Measurements from ENCODE around the gene MTCH1. TPM values are rescaled to one million over a fixed set of nuclear protein-coding genes. Genes with fewer than 3 reads are reported as not detected.
"Not testable (repeated sequence)": the region's sequence is repeated elsewhere in the genome, so short reads cannot be mapped to it uniquely, and the experiment has no call there.

The MTCH1 gene
- total RNA-seq, 1 donor from 2014 or later, result 154 TPM

DNA sequence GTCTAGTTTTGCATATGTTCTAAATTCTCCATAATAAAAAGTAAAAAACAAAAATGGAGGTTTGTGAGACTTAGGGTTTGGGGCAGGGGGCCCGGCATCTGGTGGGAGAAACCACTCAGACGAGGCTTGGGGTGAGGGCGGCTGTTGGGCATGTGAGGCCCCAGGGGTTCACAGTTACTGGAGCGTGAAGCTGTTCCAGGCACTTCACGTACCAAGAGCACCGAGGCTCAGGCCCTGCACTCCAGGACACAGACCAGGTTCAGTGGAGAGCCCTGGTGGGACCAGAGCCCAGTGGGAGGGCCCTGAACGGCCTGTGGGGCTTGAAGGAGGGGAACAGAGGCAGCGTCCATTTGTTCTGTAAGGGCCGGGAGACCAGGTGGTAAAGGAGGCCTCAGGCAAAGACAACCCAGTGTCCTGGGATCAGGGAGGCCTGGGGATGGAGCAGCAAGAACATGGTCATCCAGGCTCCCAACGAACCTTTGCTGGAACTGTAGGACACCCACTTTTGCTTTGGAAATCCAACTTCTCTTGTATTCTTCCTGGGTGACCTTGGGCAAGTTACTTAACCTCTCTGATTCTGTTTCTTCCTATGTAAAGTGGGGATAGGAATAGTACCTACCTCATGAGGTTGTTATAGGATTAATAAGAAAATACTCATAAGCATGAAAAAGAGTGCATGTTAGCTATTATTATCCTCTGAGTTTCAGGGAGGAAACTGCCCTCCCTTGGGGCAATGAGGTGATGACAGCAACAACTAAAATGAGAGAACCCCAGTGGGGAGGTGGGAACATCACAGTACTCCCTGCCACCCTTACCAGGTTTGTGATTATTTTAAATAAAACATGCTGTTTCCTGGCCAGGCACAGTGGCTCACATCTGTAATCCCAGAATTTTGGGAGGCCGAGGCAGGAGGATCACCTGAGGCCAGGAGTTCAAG is 18.3 kb upstream of the MTCH1 start:
- DNase-seq (ENCODE audit: low spot score), result no peak
- no peak for ATAC-seq
- intact Hi-C loops (cut with DNase I), result no loop called here

DNA sequence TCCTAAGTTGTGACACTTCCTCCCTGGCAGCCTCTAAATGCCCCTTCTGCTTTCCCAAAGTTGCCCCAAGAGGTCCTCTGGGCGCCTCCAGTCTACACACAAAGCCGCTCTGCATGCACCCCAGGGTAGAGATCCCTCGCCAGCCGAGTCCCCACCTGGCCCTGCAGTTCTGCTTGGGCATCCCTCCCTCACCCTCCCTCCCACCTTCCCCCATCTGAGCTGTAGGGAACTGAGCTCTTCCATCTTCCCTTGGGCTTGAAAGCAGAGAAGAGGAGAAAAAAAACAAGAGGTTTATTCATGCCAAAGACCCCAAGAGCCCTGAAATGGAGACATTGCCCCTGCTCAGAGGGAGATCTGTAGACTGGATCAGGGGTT is 13.7 kb upstream of the MTCH1 start:
- ATAC-seq (no peak), DNase-seq (ENCODE audit: low spot score) (no peak)
- intact Hi-C loops (cut with DNase I), result no loop called here

DNA sequence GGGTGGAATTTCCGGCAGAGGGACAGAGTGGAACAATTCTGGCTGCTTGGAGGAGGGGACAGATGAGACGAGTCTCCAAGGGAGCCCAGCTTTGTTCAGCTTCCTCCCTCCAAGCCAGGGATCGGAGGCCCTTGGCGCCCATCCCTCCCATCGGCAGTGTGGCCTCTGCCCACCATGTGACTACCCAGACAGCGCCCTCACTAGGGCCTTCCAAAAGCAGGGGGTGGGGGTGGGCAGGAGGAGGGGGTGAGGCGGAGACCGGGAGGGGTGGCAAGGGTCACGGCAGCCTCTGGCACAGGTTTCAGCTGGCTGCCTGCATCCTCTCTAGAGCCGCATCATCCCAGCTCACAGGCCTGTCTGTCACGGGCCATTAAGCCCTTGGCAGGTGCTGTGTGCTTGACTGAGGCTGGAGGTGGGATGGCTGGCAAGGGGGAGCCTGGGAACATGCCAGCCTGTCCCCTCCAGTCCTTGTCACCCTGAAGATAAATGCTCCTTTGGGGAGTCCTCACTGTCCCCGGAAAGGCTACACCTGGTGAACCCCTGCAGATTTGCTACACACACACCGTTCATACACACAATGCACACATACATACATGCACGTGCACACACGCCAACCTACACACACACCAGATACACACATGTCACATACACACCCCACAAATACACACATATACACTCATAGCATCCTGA is 13.2 kb upstream of the MTCH1 start:
- intact Hi-C loops (cut with DNase I), result no loop called here

DNA sequence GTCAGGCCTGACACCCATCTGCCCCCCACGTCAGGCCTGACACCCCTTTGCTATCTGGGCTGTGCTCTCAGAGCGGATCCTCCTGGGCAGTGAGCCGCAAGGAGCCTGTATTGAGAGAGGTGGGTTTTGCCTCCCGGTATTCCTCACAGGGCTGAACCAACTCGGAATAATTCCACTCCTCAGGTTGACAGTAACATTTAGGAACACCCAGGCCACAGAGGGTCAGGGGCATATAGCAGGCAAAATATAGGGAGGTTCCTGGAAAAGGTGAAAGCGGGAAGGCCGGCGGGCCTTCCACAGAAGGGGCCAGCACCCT is 12.7 kb upstream of the MTCH1 start:
- ATAC-seq (no peak), DNase-seq (ENCODE audit: low spot score) (no peak)
- intact Hi-C loops (cut with DNase I), result no loop called here

More for the DNA sequence above, 13.2 kb upstream of the MTCH1 start:
- ATAC-seq (no peak), DNase-seq (ENCODE audit: low spot score) (no peak)

DNA sequence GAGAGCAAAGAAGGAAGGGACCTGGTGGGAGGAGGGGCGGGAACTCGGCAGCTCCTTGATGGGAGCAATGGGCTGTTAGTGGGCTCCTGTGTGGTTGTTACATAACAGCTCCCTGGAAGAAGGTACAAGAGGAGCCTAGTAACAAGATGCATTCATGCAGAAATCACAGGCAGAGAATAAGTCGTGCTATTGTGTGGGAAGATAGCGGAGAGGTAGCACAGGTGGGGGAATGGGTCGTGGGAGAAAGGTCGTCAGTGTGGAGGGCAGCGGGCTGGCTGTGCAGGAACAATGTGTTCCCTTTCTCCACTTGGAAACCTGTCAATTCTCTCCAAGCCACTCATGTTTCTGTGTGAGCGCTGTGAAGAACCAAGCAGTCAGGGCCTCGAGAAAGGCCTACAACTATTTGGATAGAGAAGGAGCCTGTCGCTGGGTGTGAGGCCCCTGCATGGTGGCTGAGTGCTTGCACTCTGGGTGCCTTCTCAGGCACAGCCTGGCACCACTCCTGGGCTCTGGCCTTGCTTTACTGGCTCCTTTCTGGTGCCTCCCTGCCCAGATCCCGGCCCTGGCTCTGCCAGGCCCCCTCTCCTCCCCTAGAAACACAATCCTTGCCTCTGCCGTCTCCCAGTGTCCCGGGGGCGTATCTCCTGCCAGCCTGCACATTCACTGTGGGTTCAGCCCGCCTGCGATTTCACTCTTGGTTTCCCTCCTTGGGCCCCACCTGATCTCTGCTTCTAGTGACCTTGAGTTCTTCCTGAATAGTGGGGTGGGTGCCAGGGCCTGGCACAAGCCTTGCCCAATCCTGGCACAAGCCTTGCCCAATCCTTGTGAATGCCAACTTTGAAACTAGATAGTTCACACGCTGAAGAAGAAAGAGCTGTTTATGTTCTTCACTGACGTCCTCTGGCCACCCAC is 12.1 kb upstream of the MTCH1 start:
- ATAC-seq (peak; percentile 53), DNase-seq (ENCODE audit: low spot score) (no peak)
- intact Hi-C loops (cut with DNase I), result no loop called here

DNA sequence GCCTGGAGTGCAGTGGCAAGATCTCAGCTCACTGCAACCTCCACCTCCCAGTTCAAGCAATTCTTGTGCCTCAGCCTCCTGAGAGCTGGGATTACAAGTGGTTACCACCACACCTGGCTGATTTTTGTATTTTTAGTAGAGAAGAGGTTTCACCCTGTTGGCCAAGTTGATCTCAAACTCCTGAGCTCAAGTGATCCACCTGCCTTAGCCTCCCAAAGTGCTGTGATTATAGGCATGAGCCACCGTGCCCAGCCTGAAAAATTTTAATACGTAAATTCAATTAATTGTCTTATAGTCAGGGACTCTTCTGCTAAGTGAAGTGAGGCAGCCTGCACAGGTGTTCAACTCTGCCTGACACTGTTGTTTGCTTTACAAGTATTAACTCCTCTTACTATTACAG is 4.4 kb upstream of the MTCH1 start:
- intact Hi-C loops (cut with DNase I); ATAC-seq; DNase-seq (ENCODE audit: low spot score): not testable (repeated sequence)

DNA sequence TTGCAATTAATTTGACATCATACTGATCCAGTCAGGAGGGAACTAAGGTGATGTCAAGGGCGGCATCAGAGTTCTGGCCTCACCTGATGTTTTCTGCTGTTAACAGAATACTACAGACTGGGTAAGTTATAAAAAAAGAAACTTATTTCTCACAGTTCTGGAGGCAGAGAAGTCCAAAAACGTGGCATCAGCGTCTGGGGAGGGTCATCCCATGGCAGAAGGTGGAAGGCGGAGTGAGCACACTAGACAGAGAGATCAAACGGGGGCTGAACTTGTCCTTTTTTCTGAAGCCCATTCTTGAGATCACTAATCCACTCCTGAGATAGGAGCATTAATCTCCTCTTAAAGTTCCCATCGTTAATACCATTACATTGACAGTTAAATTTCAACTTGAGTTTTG is 3.3 kb upstream of the MTCH1 start:
- DNase-seq (ENCODE audit: low spot score) (no peak), ATAC-seq (no peak)
- intact Hi-C loops (cut with DNase I), result no loop called here

DNA sequence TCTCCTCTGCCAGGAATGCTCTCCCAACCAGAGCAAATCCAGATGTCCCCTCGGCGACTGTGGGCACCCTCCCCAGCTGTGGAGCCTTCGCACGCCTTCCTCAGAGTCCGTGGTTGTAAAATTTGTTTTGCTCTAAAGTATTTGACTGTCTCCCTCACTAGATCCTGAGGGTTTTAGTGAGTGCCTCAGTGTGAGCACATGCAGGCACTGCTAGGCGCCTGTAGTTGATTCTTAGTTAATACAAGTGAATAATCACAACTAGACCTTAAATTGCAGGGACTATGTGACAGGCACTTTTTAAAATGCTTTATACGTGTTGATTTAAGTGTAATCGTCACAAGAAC is 680 bp upstream of the MTCH1 start:
- intact Hi-C loops (cut with DNase I), result no loop called here
- ATAC-seq (peak; percentile 43), DNase-seq (ENCODE audit: low spot score) (no peak)

DNA sequence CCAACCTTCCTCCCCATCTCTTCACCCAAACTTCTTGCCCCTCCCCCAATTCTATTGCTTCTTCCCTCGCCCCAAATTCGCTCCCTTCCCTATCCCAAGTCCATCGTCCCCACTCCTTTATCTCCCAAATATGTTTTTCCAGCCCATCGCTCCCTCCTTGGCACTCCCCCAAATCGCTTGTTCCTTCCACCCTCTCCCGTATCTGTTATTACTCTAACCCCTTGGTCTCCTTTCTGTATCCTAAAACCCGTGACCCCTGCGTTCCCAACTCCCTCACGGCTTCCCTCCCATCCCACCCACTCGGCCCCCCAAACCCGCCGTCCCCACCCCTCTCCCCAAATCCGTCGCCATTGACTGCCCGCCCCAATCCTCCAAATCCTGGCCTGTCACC is 584 bp downstream of the MTCH1 start:
- intact Hi-C loops (cut with DNase I), result no loop called here
- DNase-seq (ENCODE audit: low spot score) (no peak), ATAC-seq (no peak)

DNA sequence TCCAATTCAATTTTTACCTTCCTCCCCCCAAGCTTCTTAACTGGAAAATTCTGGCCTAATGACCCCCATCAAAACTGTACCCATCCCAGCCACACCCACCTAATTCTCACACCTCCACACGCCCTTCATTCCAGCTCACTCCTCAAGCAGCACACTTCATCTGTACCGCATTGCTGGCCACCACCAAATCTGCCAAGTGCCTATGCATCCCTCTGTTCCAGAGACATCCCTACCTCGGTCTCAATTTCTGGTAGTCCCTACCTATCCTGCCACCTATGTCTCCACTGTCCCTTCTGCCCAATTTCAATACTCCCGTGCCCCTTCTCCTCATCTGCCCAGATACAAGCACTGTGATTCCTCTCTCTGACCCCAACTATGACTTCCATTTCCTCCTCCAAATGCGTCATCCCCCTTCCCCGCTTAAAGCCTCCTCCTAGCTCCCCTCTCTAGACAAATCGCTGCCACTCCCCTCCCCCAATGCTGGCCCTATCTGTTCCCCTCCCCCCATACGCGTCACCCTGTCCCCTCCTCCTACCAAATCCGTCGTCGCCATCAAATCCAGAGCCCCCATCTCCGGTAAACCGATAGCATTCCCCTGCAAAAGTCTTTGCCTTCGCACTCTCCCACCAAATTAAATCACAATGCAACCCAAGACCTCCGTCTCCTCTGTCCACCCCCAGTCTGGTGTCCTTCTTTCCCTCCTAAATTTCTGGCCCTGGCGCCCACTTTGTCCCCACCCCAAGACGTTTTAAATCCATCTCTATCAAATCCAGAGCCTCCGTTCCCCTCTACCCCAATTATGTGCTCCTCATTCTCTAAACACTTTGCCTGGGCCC is 1.2 kb downstream of the MTCH1 start:
- intact Hi-C loops (cut with DNase I), result no loop called here
- DNase-seq (ENCODE audit: low spot score) (peak; percentile 77), ATAC-seq (peak; percentile 45)

DNA sequence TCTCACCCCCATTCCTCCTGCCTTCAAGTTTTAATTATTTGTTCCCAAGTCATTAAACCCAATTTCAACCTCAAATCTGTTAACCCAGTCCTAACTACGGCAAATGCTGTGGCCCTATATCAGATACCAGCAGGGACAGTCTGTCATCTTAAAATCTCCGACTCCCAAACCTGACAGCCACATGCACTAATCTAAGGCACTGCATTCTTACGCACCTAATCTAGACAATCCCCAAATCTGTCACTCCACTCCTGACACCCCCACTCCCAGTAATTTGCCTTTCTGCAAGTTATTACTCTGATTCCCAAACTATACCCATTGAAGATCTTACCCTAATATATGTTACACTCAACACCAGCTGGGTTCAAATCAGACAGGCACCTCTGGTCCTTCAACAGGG is 2.5 kb downstream of the MTCH1 start:
- no peak for ATAC-seq
- no peak for DNase-seq (ENCODE audit: low spot score)
- intact Hi-C loops (cut with DNase I), result no loop called here

DNA sequence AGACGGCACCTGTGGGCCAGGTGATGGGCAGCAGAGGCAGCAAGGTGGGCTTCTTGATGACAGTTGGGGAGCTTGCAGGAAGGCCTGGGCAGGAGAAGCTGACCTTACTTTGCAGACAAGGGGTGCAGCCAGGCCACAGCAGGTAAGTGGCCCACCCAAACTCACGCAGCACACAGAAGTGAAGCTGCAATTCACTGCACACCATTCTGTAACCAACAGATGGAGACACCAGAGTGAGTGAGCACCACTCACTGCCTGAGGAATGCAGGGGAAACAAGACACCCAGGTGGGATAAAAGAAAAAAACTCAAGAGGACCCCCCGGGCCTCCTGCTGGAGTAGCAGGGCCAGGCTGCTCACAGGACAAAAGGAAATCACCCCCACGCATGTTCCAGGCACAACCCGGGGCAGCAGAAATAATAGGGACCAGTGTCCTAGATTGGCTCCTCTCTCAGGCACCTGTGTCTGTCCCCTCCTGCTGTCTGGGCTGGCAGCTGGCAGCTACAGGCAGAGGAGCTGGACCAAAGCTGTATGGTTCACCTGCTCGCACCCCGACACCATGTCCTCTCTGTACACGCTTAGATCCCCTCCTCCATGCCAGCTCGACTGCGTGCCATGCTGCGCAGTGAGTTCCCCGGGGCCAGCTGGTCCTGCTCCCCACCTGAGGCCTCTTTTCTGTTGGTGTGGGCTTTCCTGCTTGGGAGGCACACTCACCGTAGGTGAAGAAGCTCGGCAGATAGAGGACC is 4.9 kb downstream of the MTCH1 start:
- DNase-seq (ENCODE audit: low spot score) (no peak), ATAC-seq (no peak)
- intact Hi-C loops (cut with DNase I), result no loop called here

DNA sequence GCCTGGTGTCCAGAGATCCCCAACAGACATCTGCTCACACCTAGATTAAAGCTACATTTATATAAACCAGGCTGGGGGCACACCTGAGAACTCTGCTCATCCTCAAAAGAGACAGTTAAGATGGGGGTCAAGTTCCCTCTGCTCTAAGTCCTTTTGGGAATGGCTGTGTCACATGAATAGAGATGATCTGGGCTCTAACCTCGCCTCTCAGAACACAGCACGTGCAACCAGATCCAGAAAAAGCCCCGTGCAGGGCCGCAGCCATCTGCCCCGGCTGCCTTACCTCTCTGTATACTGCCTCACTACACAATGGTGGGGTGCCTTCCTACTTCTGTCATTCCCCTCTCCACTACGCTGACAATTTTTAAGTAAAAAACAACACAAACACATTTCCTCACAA is 5.9 kb downstream of the MTCH1 start:
- intact Hi-C loops (cut with DNase I), result no loop called here
- no peak for DNase-seq (ENCODE audit: low spot score)
- no peak for ATAC-seq

DNA sequence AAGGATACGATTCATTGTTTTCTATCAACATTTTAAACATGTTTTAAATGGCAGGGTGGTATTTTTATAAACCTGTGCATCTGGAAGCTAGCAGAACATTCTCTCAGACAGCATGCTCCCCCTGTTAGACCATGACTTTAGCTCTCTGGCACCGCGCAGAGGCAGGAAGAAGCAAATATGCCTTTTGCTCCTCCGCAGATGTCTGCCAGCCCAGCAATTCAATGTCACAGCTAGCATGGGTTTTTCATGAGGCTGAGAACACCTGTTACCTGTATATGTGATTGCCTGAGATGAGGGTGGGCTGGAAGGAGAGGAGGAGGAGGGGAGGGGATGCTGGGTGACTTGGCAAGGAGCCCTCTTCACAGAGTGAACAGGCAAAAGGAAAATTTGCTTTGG is 6.7 kb downstream of the MTCH1 start:
- intact Hi-C loops (cut with DNase I), result loop anchor here (5.0 to 10.0 kb wide), 2 partner anchors 43 to 95 kb away; partner anchors contain the start of gene C6orf89
- ATAC-seq (peak; percentile 86), DNase-seq (ENCODE audit: low spot score) (peak; percentile 76)

DNA sequence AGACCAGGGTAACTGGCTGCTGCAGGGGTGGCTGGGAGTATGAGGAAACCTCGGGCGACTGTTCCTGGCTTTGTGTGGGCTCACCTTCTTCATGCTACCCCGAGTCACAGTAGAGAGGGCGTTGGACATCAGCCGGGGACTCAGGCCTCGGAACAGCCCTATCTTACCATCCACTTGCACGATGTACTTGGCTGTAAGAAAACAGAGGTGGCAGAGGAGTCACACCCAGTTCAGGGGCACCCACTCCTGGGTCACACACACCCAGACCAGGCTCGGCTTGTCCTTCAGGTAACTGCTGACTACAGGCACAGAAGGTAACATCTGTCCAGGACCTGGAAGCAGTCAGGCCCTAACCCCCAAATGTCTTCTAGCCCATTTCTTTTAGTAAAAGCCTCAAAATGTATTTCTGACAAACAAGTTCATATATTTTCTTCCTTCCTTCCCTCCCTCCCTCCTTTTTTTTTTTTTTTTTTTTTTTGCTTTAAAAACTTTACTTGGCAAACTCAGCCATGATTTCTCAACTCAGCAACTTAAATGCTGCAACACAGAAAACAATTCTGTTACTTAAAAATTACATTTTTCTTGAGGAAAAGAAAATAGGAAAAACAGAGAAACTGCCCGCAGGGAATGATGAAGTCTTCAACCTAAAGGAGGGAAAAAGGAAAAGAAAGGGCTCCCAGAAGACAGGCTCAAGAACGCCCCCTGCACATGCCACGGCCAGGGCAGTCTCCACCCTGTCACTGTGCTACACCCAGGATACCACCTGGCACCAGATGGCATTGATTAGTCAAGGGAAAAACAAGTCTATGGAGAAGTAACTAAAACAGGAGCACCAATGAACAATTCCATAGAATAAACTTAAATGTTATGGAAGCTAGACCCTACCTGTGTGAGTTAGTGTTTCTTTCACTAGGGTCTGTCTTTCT is 7.3 kb downstream of the MTCH1 start:
- DNase-seq (ENCODE audit: low spot score) (no peak), ATAC-seq (no peak)
- intact Hi-C loops (cut with DNase I), result loop anchor here (5.0 to 10.0 kb wide), 2 partner anchors 44 to 94 kb away; partner anchors contain the start of gene C6orf89

DNA sequence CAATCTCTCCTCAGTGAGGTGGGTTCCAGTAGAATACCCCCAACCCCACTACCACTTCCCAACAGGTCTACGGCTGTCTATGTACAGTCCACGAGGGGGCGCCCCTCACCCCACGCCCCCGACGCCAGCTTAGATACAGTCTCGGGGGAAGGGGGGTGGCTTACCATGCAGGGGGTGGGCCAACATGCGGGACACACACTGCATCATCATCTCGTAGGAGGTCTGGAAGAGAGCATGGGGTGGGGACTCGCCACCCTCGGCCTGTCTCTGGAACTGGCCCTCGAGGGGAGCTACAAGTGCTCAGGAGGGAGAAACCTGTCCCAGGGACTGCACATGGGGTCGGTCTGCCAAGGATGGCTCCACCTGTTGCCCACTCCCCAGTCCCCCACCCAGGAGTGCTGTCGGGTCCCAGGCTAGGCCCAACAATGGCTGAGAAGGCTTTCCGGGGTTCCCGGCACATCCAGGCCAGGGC is 8.5 kb downstream of the MTCH1 start:
- intact Hi-C loops (cut with DNase I), result loop anchor here (5.0 to 10.0 kb wide), 2 partner anchors 45 to 93 kb away; partner anchors contain the start of gene C6orf89
- ATAC-seq (peak; percentile 15), DNase-seq (ENCODE audit: low spot score) (no peak)

DNA sequence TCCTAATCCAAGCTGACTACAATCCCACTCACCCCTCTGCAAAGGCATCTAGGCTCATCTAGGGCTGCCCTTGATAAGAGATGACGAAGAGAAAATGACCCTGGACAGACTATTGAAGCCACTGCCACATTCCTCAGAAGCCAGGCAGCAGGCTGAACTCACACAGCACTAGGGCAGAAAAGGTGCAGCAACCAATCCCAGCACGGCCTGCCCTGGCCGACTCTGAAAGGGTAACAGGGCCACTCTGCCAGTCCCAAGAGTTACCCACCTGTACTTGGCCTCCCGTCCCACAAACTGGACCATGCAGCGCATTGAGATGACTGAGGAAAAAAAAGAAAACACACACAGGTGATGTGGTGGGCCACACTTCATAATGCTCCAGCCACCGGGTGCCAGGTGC is 9.1 kb downstream of the MTCH1 start:
- intact Hi-C loops (cut with DNase I), result loop anchor here (5.0 to 10.0 kb wide), 2 partner anchors 45 to 92 kb away; partner anchors contain the start of gene C6orf89
- no peak for ATAC-seq
- DNase-seq (ENCODE audit: low spot score), result no peak
